ENCODE measurements around the gene TTLL3.

GRCh38 chr3:9828801-9829755, 19.0 kb downstream of the TTLL3 start:
- TF ChIP-seq ASH2L (IDR thresholded peaks at IDR 0.05; ENCODE audit: low read length) (no peak), EZH2 (IDR thresholded peaks at IDR 0.05; ENCODE audit: low read depth, low read length, severe bottlenecking) (no peak), POLR2A (IDR thresholded peaks at IDR 0.05; ENCODE audit: control extremely low read depth in 1 of 2, low read depth in 2 of 2, low read length in 2 of 2) (no peak), CHD2 (IDR thresholded peaks at IDR 0.05; ENCODE audit: low read length) (no peak)
- TF ChIP-seq, protein P1, sequence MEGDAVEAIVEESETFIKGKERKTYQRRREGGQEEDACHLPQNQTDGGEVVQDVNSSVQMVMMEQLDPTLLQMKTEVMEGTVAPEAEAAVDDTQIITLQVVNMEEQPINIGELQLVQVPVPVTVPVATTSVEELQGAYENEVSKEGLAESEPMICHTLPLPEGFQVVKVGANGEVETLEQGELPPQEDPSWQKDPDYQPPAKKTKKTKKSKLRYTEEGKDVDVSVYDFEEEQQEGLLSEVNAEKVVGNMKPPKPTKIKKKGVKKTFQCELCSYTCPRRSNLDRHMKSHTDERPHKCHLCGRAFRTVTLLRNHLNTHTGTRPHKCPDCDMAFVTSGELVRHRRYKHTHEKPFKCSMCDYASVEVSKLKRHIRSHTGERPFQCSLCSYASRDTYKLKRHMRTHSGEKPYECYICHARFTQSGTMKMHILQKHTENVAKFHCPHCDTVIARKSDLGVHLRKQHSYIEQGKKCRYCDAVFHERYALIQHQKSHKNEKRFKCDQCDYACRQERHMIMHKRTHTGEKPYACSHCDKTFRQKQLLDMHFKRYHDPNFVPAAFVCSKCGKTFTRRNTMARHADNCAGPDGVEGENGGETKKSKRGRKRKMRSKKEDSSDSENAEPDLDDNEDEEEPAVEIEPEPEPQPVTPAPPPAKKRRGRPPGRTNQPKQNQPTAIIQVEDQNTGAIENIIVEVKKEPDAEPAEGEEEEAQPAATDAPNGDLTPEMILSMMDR (IDR thresholded peaks at IDR 0.05; ENCODE audit: control extremely low read depth in 1 of 3, insufficient read depth in 1 of 3, low read depth in 1 of 3, low read length in 3 of 3), result no peak

Measured in H1 (cell line).